Activated T-cell treated with anti-CD3 and anti-CD28 coated beads, Interleukin-2, amount 50 U/mL, for 72 hours (primary cell): ENCODE data around the gene ATP6V1F. TPM values are rescaled to one million over a fixed set of nuclear protein-coding genes. Genes with fewer than 3 reads are reported as not detected.

Source experiments
- ATAC-seq, 2 donors: fragments of 150-1000 bp; cut with Tn5 transposase; replicated peaks in 1 of 2; 2 replicates each; pipeline ENCODE4 v1.10.0; 2021; ENCODE audit warnings: moderate library complexity in 2 of 2, mild to moderate bottlenecking in 1 of 2
- DNase-seq, 2 donors: peaks; one replicate each; pipeline ENCODE4 v3.0.0; 2021 to 2022; ENCODE audit warnings: mixed read lengths in 1 of 2
- H3K27ac Mint-ChIP-seq: one replicate; pipeline ENCODE4 v1.8.0; 2022; ENCODE audit warnings: mild to moderate bottlenecking, moderate library complexity, mixed read lengths
- H3K27me3 Mint-ChIP-seq: one replicate; pipeline ENCODE4 v1.8.0; 2022; ENCODE audit warnings: low read depth, mixed read lengths
- H3K36me3 Mint-ChIP-seq, 2 donors: one replicate each; pipeline ENCODE4 v1.8.0; 2022; ENCODE audit warnings: mixed read lengths in 2 of 2, mild to moderate bottlenecking in 1 of 2; ENCODE audit not compliant: insufficient read depth in 2 of 2
- H3K4me1 Mint-ChIP-seq: one replicate; pipeline ENCODE4 v1.8.0; 2022; ENCODE audit warnings: low read depth, mixed read lengths
- H3K4me3 Mint-ChIP-seq, 2 donors: one replicate each; pipeline ENCODE4 v1.8.0; 2022; ENCODE audit warnings: mild to moderate bottlenecking in 2 of 2, mixed read lengths in 2 of 2, moderate library complexity in 2 of 2
- H3K9me3 Mint-ChIP-seq, 2 donors: one replicate each; pipeline ENCODE4 v1.8.0; 2022; ENCODE audit warnings: mixed read lengths in 2 of 2
- total RNA-seq, 2 donors: library from RNA; stranded (reverse); gene quantifications; one replicate each; pipeline ENCODE4 v1.2.3, GENCODE V29; 2022

ATP6V1F gene
- total RNA-seq, 2 donors from 2014 or later, result 68.3 to 73.3 TPM

GRCh38 chr7:128848289-128849155, 14.1 kb upstream of the ATP6V1F start:
- H3K27ac Mint-ChIP-seq, result no peak overlapping the region
- DNase-seq (no peak), ATAC-seq (no peak)
- no peaks in the 10 kb centered on the region for H3K9me3 Mint-ChIP-seq
- H3K4me1 Mint-ChIP-seq, result no peaks in the 10 kb centered on the region
- no peaks in the 10 kb centered on the region for H3K27me3 Mint-ChIP-seq
- H3K4me3 Mint-ChIP-seq, result no peak overlapping the region
- no peaks in the 10 kb centered on the region for H3K36me3 Mint-ChIP-seq

DNA sequence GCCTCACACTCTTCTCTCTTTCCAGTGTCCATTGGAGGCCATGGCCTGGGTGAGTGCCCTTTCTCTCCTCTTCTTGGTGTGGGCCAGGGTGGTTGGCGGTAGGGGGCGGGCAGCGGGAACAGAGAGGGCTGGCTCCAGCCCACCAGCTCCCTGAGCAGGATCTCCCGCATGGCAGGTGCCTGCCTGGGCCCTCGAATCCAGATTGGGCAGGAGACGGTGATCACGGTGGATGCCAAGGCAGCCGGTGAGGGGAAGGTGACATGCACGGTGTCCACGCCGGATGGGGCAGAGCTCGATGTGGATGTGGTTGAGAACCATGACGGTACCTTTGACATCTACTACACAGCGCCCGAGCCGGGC, 13.5 kb upstream of the ATP6V1F start:
- Mint-ChIP-seq H3K4me1 (no peaks in the 10 kb centered on the region), H3K4me3 (no peak overlapping the region), H3K27me3 (no peaks in the 10 kb centered on the region), H3K27ac (no peak overlapping the region), H3K9me3 (no peaks in the 10 kb centered on the region), H3K36me3 (no peaks in the 10 kb centered on the region)
- DNase-seq (no peak), ATAC-seq (no peak)

DNA sequence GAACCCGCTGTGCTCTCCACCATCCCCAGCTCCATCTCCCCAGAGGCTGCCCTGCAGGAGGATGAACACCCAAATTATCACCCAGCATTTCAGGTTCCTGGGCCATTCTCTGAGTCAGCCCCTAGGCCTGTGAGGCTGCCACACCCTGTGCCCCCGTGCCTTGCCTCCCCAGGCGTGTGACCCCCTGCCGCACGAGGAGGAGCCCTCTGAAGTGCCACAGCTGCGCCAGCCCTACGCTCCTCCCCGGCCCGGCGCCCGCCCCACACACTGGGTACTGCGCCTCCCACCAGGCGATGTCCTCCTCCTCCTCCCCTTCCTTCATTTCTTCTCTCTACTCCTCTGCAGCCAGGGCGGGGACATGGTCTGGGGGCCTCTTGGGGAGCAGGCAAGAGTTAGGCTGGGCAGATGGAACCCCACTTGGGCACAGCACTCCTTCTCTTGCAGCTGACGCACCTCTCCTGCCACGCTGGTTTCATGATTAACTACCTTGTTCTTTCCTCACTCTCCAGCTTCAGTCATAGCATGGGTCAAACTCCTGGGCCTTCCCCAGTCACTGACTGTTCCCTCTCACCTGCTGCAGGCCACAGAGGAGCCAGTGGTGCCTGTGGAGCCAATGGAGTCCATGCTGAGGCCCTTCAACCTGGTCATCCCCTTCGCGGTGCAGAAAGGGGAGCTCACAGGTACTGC, 12.7 kb upstream of the ATP6V1F start:
- Mint-ChIP-seq H3K4me3 (no peak overlapping the region), H3K27ac (no peak overlapping the region), H3K4me1 (no peaks in the 10 kb centered on the region), H3K27me3 (no peaks in the 10 kb centered on the region), H3K36me3 (no peaks in the 10 kb centered on the region), H3K9me3 (no peaks in the 10 kb centered on the region)
- DNase-seq (no peak), ATAC-seq (no peak)

DNA sequence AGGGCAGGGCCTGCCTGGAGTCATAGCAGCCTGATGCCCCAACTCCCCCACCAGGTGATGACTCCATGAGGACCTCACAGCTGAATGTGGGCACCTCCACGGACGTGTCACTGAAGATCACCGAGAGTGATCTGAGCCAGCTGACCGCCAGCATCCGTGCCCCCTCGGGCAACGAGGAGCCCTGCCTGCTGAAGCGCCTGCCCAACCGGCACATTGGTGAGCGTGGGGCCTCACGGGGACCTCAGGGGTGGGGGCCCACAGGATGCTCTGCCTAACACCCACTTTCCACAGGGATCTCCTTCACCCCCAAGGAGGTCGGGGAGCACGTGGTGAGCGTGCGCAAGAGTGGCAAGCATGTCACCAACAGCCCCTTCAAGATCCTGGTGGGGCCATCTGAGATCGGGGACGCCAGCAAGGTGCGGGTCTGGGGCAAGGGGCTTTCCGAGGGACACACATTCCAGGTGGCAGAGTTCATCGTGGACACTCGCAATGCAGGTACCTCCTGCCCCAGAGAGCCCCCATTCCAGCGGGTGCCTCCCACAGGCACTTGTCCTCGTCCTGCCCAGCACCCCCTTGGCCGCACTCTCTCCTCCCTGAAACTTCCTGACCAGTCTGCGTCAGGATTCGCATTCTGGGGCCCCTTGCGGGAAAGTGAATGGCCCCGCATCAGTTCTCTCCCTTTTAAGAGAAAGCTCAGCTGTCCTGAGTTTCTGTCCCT, 10.0 kb upstream of the ATP6V1F start:
- no peak overlapping the region for H3K4me3 Mint-ChIP-seq
- H3K36me3 Mint-ChIP-seq, result no peaks in the 10 kb centered on the region
- H3K27ac Mint-ChIP-seq, result no peak overlapping the region

DNA sequence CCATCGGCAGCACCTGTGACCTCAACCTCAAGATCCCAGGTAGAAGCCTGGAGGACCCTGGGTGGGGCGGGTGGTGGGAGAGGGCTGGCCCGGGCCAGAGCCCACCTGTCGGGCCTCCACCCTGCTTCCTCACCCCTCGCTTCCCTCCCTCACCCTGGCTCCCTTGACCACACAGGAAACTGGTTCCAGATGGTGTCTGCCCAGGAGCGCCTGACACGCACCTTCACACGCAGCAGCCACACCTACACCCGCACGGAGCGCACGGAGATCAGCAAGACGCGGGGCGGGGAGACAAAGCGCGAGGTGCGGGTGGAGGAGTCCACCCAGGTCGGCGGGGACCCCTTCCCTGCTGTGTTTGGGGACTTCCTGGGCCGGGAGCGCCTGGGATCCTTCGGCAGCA, 8.9 kb upstream of the ATP6V1F start:
- Mint-ChIP-seq H3K36me3 (no peaks in the 10 kb centered on the region), H3K9me3 (no peaks in the 10 kb centered on the region), H3K27me3 (no peaks in the 10 kb centered on the region), H3K4me3 (no peak overlapping the region), H3K27ac (no peak overlapping the region), H3K4me1 (no peaks in the 10 kb centered on the region)
- no peak for ATAC-seq
- no peak for DNase-seq

More for the DNA sequence above, 10.0 kb upstream of the ATP6V1F start:
- H3K9me3 Mint-ChIP-seq, result no peaks in the 10 kb centered on the region
- no peaks in the 10 kb centered on the region for H3K27me3 Mint-ChIP-seq
- DNase-seq, result no peak
- no peak for ATAC-seq
- H3K4me1 Mint-ChIP-seq, result no peaks in the 10 kb centered on the region

GRCh38 chr7:128854396-128854795, 8.3 kb upstream of the ATP6V1F start:
- ATAC-seq (no peak), DNase-seq (no peak)
- H3K4me3 Mint-ChIP-seq, result no peak overlapping the region
- H3K9me3 Mint-ChIP-seq, result no peaks in the 10 kb centered on the region
- H3K36me3 Mint-ChIP-seq, result no peaks in the 10 kb centered on the region
- no peaks in the 10 kb centered on the region for H3K4me1 Mint-ChIP-seq
- H3K27me3 Mint-ChIP-seq, result no peaks in the 10 kb centered on the region
- no peak overlapping the region for H3K27ac Mint-ChIP-seq

GRCh38 chr7:128855559-128855958, 7.1 kb upstream of the ATP6V1F start:
- ATAC-seq (no peak), DNase-seq (no peak)
- no peaks in the 10 kb centered on the region for H3K4me1 Mint-ChIP-seq
- H3K27me3 Mint-ChIP-seq, result no peaks in the 10 kb centered on the region
- H3K4me3 Mint-ChIP-seq, result no peak overlapping the region
- no peaks in the 10 kb centered on the region for H3K9me3 Mint-ChIP-seq
- H3K36me3 Mint-ChIP-seq, result no peaks in the 10 kb centered on the region
- H3K27ac Mint-ChIP-seq, result no peak overlapping the region

DNA sequence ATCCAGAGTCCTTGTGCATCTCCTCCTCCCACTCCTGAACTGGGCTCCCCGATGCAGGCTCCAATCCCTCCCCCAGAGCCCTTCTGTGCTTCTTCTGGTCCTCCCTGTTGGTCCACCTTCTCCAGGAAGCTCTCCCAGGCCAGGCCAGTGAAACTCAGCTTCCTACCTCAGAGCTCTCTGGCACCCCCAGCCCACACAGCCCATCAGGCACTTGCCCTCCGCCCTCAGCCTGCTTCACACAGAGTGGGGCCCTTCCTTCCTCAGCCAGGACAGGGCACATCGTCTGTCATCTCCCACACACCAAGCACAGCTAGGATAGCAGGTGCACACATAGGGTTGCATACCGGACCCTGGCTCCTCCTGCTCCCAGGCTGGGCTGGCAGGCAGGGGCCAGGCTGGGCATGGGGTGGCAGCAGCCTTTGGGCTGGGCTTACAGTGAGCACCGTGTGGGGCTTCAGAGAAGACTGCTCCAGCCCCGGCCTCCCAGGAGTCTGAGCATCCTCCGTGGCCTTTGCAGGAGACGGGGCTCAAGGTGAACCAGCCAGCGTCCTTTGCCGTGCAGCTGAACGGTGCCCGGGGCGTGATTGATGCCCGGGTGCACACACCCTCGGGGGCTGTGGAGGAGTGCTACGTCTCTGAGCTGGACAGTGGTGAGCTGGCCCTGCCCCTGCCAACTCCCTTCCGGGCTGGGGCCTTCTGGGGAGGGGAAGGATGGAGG, 6.5 kb upstream of the ATP6V1F start:
- H3K27ac Mint-ChIP-seq, result no peak overlapping the region
- no peaks in the 10 kb centered on the region for H3K4me1 Mint-ChIP-seq
- H3K36me3 Mint-ChIP-seq, result no peaks in the 10 kb centered on the region
- no peak for DNase-seq
- H3K4me3 Mint-ChIP-seq, result no peak overlapping the region
- no peak for ATAC-seq
- H3K27me3 Mint-ChIP-seq, result no peaks in the 10 kb centered on the region
- no peaks in the 10 kb centered on the region for H3K9me3 Mint-ChIP-seq

GRCh38 chr7:128858380-128859231, 4.0 kb upstream of the ATP6V1F start:
- Mint-ChIP-seq H3K4me1 (peaks cover 11% of the 10 kb centered on the region), H3K27ac (no peak overlapping the region), H3K4me3 (no peak overlapping the region), H3K36me3 (peaks cover 2% of the 10 kb centered on the region in 2 donors), H3K9me3 (no peaks in the 10 kb centered on the region), H3K27me3 (no peaks in the 10 kb centered on the region)
- DNase-seq (no peak), ATAC-seq (no peak)

- Mint-ChIP-seq H3K36me3 (peaks cover 2% of the 10 kb centered on the region in 2 donors), H3K27ac (no peak overlapping the region), H3K4me1 (peaks cover 18% of the 10 kb centered on the region), H3K27me3 (no peaks in the 10 kb centered on the region), H3K9me3 (no peaks in the 10 kb centered on the region), H3K4me3 (no peak overlapping the region)
- ATAC-seq (no peak), DNase-seq (no peak)
Observed at GRCh38 chr7:128859232-128860157, 3.2 kb upstream of the ATP6V1F start.

GRCh38 chr7:128860158-128861073, 2.2 kb upstream of the ATP6V1F start:
- no peak for ATAC-seq

More at GRCh38 chr7:128860158-128861073, 2.2 kb upstream of the ATP6V1F start:
- Mint-ChIP-seq H3K27ac (no peak overlapping the region), H3K27me3 (no peaks in the 10 kb centered on the region), H3K4me3 (no peak overlapping the region), H3K4me1 (peaks cover 28% of the 10 kb centered on the region), H3K9me3 (no peaks in the 10 kb centered on the region), H3K36me3 (peaks cover 2% of the 10 kb centered on the region in 2 donors)
- no peak for DNase-seq
